ENCODE measurements around the gene CYP24A1. TPM values are rescaled to one million over a fixed set of nuclear protein-coding genes. Genes with fewer than 3 reads are reported as not detected.

CYP24A1 gene
- total RNA-seq, 1 donor from 2014 or later = not detected

DNA sequence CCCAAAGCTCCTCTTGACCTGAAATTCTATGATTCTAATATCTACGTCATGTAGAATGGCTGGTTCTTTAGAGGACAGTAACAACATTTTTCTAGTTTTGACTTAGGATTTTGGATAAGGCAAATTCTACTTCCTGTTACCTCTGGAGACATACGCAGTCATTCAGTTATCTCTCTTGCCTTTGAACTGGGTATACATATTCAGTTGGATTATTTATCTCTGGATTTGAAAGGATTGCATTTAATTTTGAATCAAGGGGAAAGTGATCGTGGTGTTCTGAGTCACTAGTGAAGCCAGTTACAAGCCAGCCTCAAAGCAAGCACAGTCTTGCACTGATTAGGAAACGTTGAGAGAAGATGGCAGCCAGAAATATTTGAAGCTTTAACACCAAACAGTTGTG is 68.1 kb downstream of the CYP24A1 start:
- no peaks in the 10 kb centered on the region for H3K9me3 Mint-ChIP-seq
- DNase-seq = no peak
- ATAC-seq (ENCODE audit: low read depth) = no peak
- intact Hi-C loops (cut with micrococcal nuclease) = loop anchor here (2.0 kb wide), 1 partner anchor 541 kb away; no protein-coding TSS in a partner anchor
- CTCF ChIA-PET = interaction anchor here (1.0 to 2.2 kb wide), 2 partner anchors 42 to 542 kb away, joined by 3 to 7 read pairs; no protein-coding TSS in a partner anchor
- H3K27ac Mint-ChIP-seq = no peak overlapping the region
- H3K36me3 Mint-ChIP-seq (ENCODE audit: low read depth) = no peaks in the 10 kb centered on the region
- no peak overlapping the region for H3K4me3 Mint-ChIP-seq
- peaks cover 15% of the 10 kb centered on the region for H3K27me3 Mint-ChIP-seq
- TF ChIP-seq CTCF (IDR thresholded peaks at IDR 0.05) = no peak
- H3K4me1 Mint-ChIP-seq = peaks cover 2% of the 10 kb centered on the region
- POLR2A ChIA-PET = no interaction called here

GRCh38 chr20:54104781-54105180 is 69.0 kb downstream of the CYP24A1 start:
- no peaks in the 10 kb centered on the region for H3K9me3 Mint-ChIP-seq
- intact Hi-C loops (cut with micrococcal nuclease) = loop anchor here (2.0 kb wide), 1 partner anchor 542 kb away; no protein-coding TSS in a partner anchor
- ATAC-seq (ENCODE audit: low read depth) = no peak
- DNase-seq = no peak
- no peak overlapping the region for H3K4me3 Mint-ChIP-seq
- POLR2A ChIA-PET = no interaction called here
- H3K27me3 Mint-ChIP-seq = peaks cover 10% of the 10 kb centered on the region
- H3K4me1 Mint-ChIP-seq = peaks cover 2% of the 10 kb centered on the region
- CTCF ChIA-PET = interaction anchor here (1.1 kb wide), 1 partner anchor 95 kb away, joined by 3 read pairs; no protein-coding TSS in a partner anchor
- no peak for TF ChIP-seq CTCF (IDR thresholded peaks at IDR 0.05)
- H3K36me3 Mint-ChIP-seq (ENCODE audit: low read depth) = no peaks in the 10 kb centered on the region
- no peak overlapping the region for H3K27ac Mint-ChIP-seq

- TF ChIP-seq CTCF (IDR thresholded peaks at IDR 0.05) = no peak
- Mint-ChIP-seq H3K4me1 (peaks cover 2% of the 10 kb centered on the region), H3K9me3 (no peaks in the 10 kb centered on the region), H3K27ac (no peak overlapping the region), H3K4me3 (no peak overlapping the region), H3K27me3 (peaks cover 10% of the 10 kb centered on the region), H3K36me3 (ENCODE audit: low read depth) (no peaks in the 10 kb centered on the region)
- ATAC-seq (ENCODE audit: low read depth) (no peak), DNase-seq (no peak)
- ChIA-PET POLR2A (no interaction called here), CTCF (interaction anchor here (0.6 to 1.7 kb wide), 5 partner anchors 9 to 888 kb away, joined by 3 to 9 read pairs (median 3); no protein-coding TSS in a partner anchor)
- intact Hi-C loops (cut with micrococcal nuclease) = loop anchor here (2.0 kb wide), 1 partner anchor 543 kb away; no protein-coding TSS in a partner anchor
These were observed 69.8 kb downstream of the CYP24A1 start for GRCh38 chr20:54103762-54104600.

Other genes starting within 250 kb of the CYP24A1 start
- gene BCAS1, start 103.4 kb downstream of the CYP24A1 start, total RNA-seq = 1.3 and 1.7 TPM in 2 replicates
- 16.5 and 22.1 TPM in 2 replicates for gene PFDN4, start 34.1 kb upstream of the CYP24A1 start, total RNA-seq

All from activated B cell treated with CpG ODN at 0.5 μM for 24 hours (primary cell).